ENCODE measurements around the gene PDE4D. TPM values are rescaled to one million over a fixed set of nuclear protein-coding genes. Genes with fewer than 3 reads are reported as not detected.

Gene PDE4D
- total and polyA plus RNA-seq, 10 of the 15 experiments (the other 5 are each of a cell fraction or from before 2014, with no cell fraction given) = 0.87 to 4.1 (median 2.2) TPM

- no peaks in the 10 kb centered on the region for H3K4me1 ChIP-seq (ENCODE audit: control insufficient read depth, insufficient read depth, low read length)
- DNase-seq (ENCODE audit: low read depth, low spot score) (no peak), ATAC-seq (no peak), FAIRE-seq (no peak)
- H3K4me2 ChIP-seq (ENCODE audit: control insufficient read depth, insufficient read depth) = no peak overlapping the region
- no peaks in the 10 kb centered on the region for H3K9me3 ChIP-seq (replicated peaks; ENCODE audit: control insufficient read depth, insufficient read depth, low read length)
- BruUV-seq (replicated peaks) = no TSS peak
- no peak overlapping the region for H3K9ac ChIP-seq (ENCODE audit: control insufficient read depth, insufficient read depth, low read length)
- intact Hi-C loops (cut with micrococcal nuclease; ENCODE audit: unreplicated experiment) (no loop called here), in situ Hi-C loops (cut with MboI) (no loop called here)
- no peaks in the 10 kb centered on the region for H3K36me3 ChIP-seq (ENCODE audit: control insufficient read depth in 2 of 2, insufficient read depth in 2 of 2, low read length in 1 of 2)
- no peaks in the 10 kb centered on the region for H3K79me2 ChIP-seq (ENCODE audit: control insufficient read depth, insufficient read depth, low read length)
- no peaks in the 10 kb centered on the region for H4K20me1 ChIP-seq (ENCODE audit: control insufficient read depth, insufficient read depth)
- no peaks in the 10 kb centered on the region; a peak in 1 of 4 replicates for H3K27me3 ChIP-seq (replicated peaks in 1 of 2; ENCODE audit: control insufficient read depth in 2 of 2, insufficient read depth in 2 of 2, low read length in 1 of 2)
- TF ChIP-seq, protein P1, sequence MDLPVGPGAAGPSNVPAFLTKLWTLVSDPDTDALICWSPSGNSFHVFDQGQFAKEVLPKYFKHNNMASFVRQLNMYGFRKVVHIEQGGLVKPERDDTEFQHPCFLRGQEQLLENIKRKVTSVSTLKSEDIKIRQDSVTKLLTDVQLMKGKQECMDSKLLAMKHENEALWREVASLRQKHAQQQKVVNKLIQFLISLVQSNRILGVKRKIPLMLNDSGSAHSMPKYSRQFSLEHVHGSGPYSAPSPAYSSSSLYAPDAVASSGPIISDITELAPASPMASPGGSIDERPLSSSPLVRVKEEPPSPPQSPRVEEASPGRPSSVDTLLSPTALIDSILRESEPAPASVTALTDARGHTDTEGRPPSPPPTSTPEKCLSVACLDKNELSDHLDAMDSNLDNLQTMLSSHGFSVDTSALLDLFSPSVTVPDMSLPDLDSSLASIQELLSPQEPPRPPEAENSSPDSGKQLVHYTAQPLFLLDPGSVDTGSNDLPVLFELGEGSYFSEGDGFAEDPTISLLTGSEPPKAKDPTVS (IDR thresholded peaks at IDR 0.05; ENCODE audit: low read depth, low read length) = no peak
- no peak for TF ChIP-seq MEF2B (IDR thresholded peaks at IDR 0.05; ENCODE audit: partially characterized antibody, poor library complexity, severe bottlenecking)
- TF ChIP-seq POLR2A (IDR thresholded peaks at IDR 0.05; ENCODE audit: low read depth, low read length) = no peak
- TF ChIP-seq IKZF2 (IDR thresholded peaks at IDR 0.05) = no peak
- no peak for TF ChIP-seq POLR2AphosphoS2 (IDR thresholded peaks at IDR 0.05; ENCODE audit: low read depth, low read length)
- ChIA-PET SMC1A (ENCODE audit: uncharacterized antibody, unreplicated experiment) (no interaction called here), POLR2A (no interaction called here), CTCF (no interaction called here), RAD21 (ENCODE audit: unreplicated experiment) (no interaction called here)
- no peak overlapping the region for H2AFZ ChIP-seq (ENCODE audit: control insufficient read depth, low read depth, low read length)
- no peak overlapping the region for H3K27ac ChIP-seq (ENCODE audit: control insufficient read depth, insufficient read depth)
- no peak overlapping the region for H3K4me3 ChIP-seq
Observed at GRCh38 chr5:59333416-59333815, 560.1 kb downstream of the PDE4D start.

- in situ Hi-C loops (cut with MboI) = no loop called here
- ChIA-PET SMC1A (ENCODE audit: uncharacterized antibody, unreplicated experiment) (interaction anchor here (0.5 to 0.8 kb wide), 2 partner anchors 35 to 143 kb away, joined by 3 read pairs; no protein-coding TSS in a partner anchor), CTCF (no interaction called here), POLR2A (no interaction called here), RAD21 (ENCODE audit: unreplicated experiment) (no interaction called here)
- Histone ChIP-seq H2AFZ (ENCODE audit: control insufficient read depth, low read depth, low read length) (no peak overlapping the region), H3K36me3 (ENCODE audit: control insufficient read depth in 2 of 2, insufficient read depth in 2 of 2, low read length in 1 of 2) (no peaks in the 10 kb centered on the region), H3K9ac (ENCODE audit: control insufficient read depth, insufficient read depth, low read length) (no peak overlapping the region), H3K4me1 (ENCODE audit: control insufficient read depth, insufficient read depth, low read length) (no peaks in the 10 kb centered on the region), H4K20me1 (ENCODE audit: control insufficient read depth, insufficient read depth) (no peaks in the 10 kb centered on the region), H3K4me2 (ENCODE audit: control insufficient read depth, insufficient read depth) (no peak overlapping the region), H3K4me3 (no peak overlapping the region), H3K27me3 (replicated peaks in 1 of 2; ENCODE audit: control insufficient read depth in 2 of 2, insufficient read depth in 2 of 2, low read length in 1 of 2) (no peaks in the 10 kb centered on the region; a peak in 1 of 4 replicates), H3K9me3 (replicated peaks; ENCODE audit: control insufficient read depth, insufficient read depth, low read length) (no peaks in the 10 kb centered on the region), H3K27ac (ENCODE audit: control insufficient read depth, insufficient read depth) (no peak overlapping the region), H3K79me2 (ENCODE audit: control insufficient read depth, insufficient read depth, low read length) (no peaks in the 10 kb centered on the region)
- intact Hi-C loops (cut with micrococcal nuclease; ENCODE audit: unreplicated experiment) = no loop called here
- no TSS peak for BruUV-seq (replicated peaks)
- TF ChIP-seq POLR2A (IDR thresholded peaks at IDR 0.05; ENCODE audit: low read depth, low read length) (no peak), SMC3 (IDR thresholded peaks at IDR 0.05; ENCODE audit: borderline replicate concordance, low read length) (no peak), ZNF274 (IDR thresholded peaks at IDR 0.05; ENCODE audit: insufficient read depth, insufficient read length) (no peak), RBBP5 (conservative IDR thresholded peaks at IDR 0.05) (no peak)
- DNase-seq (ENCODE audit: low read depth, low spot score) = no peak
- 36% methylated on average over 2 of the region's 2 CpGs for WGBS (ENCODE audit: insufficient coverage, insufficient replicate concordance, low lambda C conversion rate, missing lambda C conversion rate)
- FAIRE-seq = no peak
- ATAC-seq = no peak
Observed at GRCh38 chr5:59332236-59332973, 561.1 kb downstream of the PDE4D start.

All from GM12878 (cell line).